NB4 (cell line): ENCODE data around the gene HIGD2A.

Experiments used
- MYC ChIP-seq: IDR thresholded peaks from 2 replicates; pipeline ENCODE4 v1.6.1; 2011; ENCODE audit warnings: low read depth, low read length
- TF ChIP-seq, protein P1 (sequence below): IDR thresholded peaks from one replicate; pipeline ENCODE4 v1.5.1; 2012; ENCODE audit warnings: low read depth, low read length
- TF ChIP-seq, protein P2 (sequence below): IDR thresholded peaks from 2 replicates; pipeline ENCODE4 v1.6.1; 2011; ENCODE audit warnings: low read depth, low read length

DNA sequence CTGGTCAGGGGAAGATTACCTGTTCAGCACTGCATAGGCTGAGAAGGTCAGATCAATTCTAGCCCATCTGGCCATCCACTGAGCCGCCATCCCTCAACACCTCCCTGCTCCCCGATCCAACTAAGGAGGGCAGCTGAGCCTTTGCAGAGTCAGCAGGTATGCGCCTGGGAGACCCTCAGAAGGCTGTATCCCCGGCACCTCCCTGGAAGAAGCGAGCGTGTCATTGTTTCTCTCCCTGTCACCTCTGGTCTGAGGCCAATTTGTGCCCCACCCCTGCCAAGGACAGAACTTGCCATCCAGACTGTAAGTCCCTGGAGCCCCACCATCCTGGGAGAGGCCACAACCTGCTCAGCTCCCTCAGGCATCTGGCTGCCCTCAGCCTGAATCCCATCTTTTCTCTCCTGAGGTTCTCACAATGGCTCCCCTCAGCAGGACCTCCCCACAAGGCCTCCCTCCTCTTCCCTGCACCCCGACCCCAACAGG lies 25.2 kb downstream of the HIGD2A start:
- TF ChIP-seq, protein P1, sequence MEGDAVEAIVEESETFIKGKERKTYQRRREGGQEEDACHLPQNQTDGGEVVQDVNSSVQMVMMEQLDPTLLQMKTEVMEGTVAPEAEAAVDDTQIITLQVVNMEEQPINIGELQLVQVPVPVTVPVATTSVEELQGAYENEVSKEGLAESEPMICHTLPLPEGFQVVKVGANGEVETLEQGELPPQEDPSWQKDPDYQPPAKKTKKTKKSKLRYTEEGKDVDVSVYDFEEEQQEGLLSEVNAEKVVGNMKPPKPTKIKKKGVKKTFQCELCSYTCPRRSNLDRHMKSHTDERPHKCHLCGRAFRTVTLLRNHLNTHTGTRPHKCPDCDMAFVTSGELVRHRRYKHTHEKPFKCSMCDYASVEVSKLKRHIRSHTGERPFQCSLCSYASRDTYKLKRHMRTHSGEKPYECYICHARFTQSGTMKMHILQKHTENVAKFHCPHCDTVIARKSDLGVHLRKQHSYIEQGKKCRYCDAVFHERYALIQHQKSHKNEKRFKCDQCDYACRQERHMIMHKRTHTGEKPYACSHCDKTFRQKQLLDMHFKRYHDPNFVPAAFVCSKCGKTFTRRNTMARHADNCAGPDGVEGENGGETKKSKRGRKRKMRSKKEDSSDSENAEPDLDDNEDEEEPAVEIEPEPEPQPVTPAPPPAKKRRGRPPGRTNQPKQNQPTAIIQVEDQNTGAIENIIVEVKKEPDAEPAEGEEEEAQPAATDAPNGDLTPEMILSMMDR = no peak
- TF ChIP-seq, protein P2, sequence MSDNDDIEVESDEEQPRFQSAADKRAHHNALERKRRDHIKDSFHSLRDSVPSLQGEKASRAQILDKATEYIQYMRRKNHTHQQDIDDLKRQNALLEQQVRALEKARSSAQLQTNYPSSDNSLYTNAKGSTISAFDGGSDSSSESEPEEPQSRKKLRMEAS = no peak
- no peak for TF ChIP-seq MYC
